ENCODE results near the gene HOXA7.

HOXA7 gene

GRCh38 chr7:27116031-27116961 is 40.2 kb downstream of the HOXA7 start:
- TF ChIP-seq REST (IDR thresholded peaks at IDR 0.05; ENCODE audit: insufficient read depth in 1 of 2, low read depth in 2 of 2, low read length in 2 of 2) = no peak
- TF ChIP-seq FOXP2 (optimal IDR thresholded peaks at IDR 0.05; ENCODE audit: borderline replicate concordance, extremely low read depth, extremely low read length, insufficient read depth) = no peak
- TF ChIP-seq TAF1 (IDR thresholded peaks at IDR 0.05; ENCODE audit: borderline replicate concordance, insufficient read depth, low read length) = no peak

- TF ChIP-seq FOXP2 (optimal IDR thresholded peaks at IDR 0.05; ENCODE audit: borderline replicate concordance, extremely low read depth, extremely low read length, insufficient read depth) (no peak), SIN3A (IDR thresholded peaks at IDR 0.05; ENCODE audit: borderline replicate concordance, insufficient read depth, low read length) (no peak), TAF1 (IDR thresholded peaks at IDR 0.05; ENCODE audit: borderline replicate concordance, insufficient read depth, low read length) (no peak), REST (IDR thresholded peaks at IDR 0.05; ENCODE audit: insufficient read depth in 1 of 2, low read depth in 2 of 2, low read length in 2 of 2) (no peak), POLR2AphosphoS5 (IDR thresholded peaks at IDR 0.05; ENCODE audit: low read depth, low read length) (no peak)
Observed at GRCh38 chr7:27115221-27116026, 41.1 kb downstream of the HOXA7 start.

- TF ChIP-seq FOXP2 (optimal IDR thresholded peaks at IDR 0.05; ENCODE audit: borderline replicate concordance, extremely low read depth, extremely low read length, insufficient read depth) = no peak
- TF ChIP-seq POLR2AphosphoS5 (IDR thresholded peaks at IDR 0.05; ENCODE audit: low read depth, low read length) = no peak
- TF ChIP-seq TAF1 (IDR thresholded peaks at IDR 0.05; ENCODE audit: borderline replicate concordance, insufficient read depth, low read length) = no peak
- no peak for TF ChIP-seq SIN3A (IDR thresholded peaks at IDR 0.05; ENCODE audit: borderline replicate concordance, insufficient read depth, low read length)
- no peak for TF ChIP-seq REST (IDR thresholded peaks at IDR 0.05; ENCODE audit: insufficient read depth in 1 of 2, low read depth in 2 of 2, low read length in 2 of 2)
Observed at GRCh38 chr7:27114881-27115220, 41.6 kb downstream of the HOXA7 start.

- TF ChIP-seq TAF1 (IDR thresholded peaks at IDR 0.05; ENCODE audit: borderline replicate concordance, insufficient read depth, low read length) (no peak), REST (IDR thresholded peaks at IDR 0.05; ENCODE audit: insufficient read depth in 1 of 2, low read depth in 2 of 2, low read length in 2 of 2) (no peak), SIN3A (IDR thresholded peaks at IDR 0.05; ENCODE audit: borderline replicate concordance, insufficient read depth, low read length) (no peak), POLR2AphosphoS5 (IDR thresholded peaks at IDR 0.05; ENCODE audit: low read depth, low read length) (no peak), FOXP2 (optimal IDR thresholded peaks at IDR 0.05; ENCODE audit: borderline replicate concordance, extremely low read depth, extremely low read length, insufficient read depth) (no peak)
Observed at GRCh38 chr7:27113991-27114769, 42.3 kb downstream of the HOXA7 start.
